Upper lobe of right lung (tissue), 1 donor: ENCODE data around the gene REPIN1. TPM values are rescaled to one million over a fixed set of nuclear protein-coding genes. Genes with fewer than 3 reads are reported as not detected.
A peak's percentile ranks its signal among the peaks of the same experiment; 100 is the strongest.

ENCODE experiments used
- ATAC-seq: fragments of 200-7000 bp; cut with Tn5 transposase; one replicate; pipeline ENCODE4 v1.9.1; 2020; ENCODE audit warnings: mild to moderate bottlenecking, moderate library complexity
- DNase-seq: peaks from one replicate; pipeline ENCODE4 v3.0.0-alpha.2; 2020
- H3K27ac ChIP-seq: fragments of 200-600 bp; one replicate; pipeline ENCODE4 v1.8.0; 2022
- H3K27me3 ChIP-seq: fragments of 200-600 bp; one replicate; pipeline ENCODE4 v1.8.0; 2022; ENCODE audit warnings: mild to moderate bottlenecking
- H3K36me3 ChIP-seq: fragments of 200-600 bp; one replicate; pipeline ENCODE4 v1.8.0; 2022
- H3K4me1 ChIP-seq: fragments of 200-600 bp; one replicate; pipeline ENCODE4 v1.8.0; 2022
- H3K4me3 ChIP-seq: fragments of 200-600 bp; one replicate; pipeline ENCODE4 v1.8.0; 2022; ENCODE audit warnings: mild to moderate bottlenecking
- H3K9me3 ChIP-seq: fragments of 200-600 bp; one replicate; pipeline ENCODE4 v1.8.0; 2022
- CTCF ChIP-seq: fragments of 200-600 bp; IDR thresholded peaks from one replicate; pipeline ENCODE4 v1.8.0; 2022; ENCODE audit warnings: antibody characterized with exemption
- intact Hi-C: fragments of 100-400 bp; cut with DNase I; formaldehyde crosslinking; loops from one replicate; pipeline ENCODE4 v1.11.0; 2022
- total RNA-seq: library from RNA; stranded (reverse); fragmentation: NEBNext Ultra II Directional; extraction: Animal tissue kit (Norgen Biotek cat#: 25700); gene quantifications from one replicate; pipeline ENCODE4 v1.2.1, GENCODE V29; 2021
- donor health status: DM: no; HTN: yes; CAD: no; lungs with severe emphysema.

Gene REPIN1
- total RNA-seq, 1 donor from 2014 or later, result 93.7 TPM

GRCh38 chr7:150368884-150369747 lies 494 bp downstream of the REPIN1 start:
- Histone ChIP-seq H3K4me1 (peaks cover 31% of the 10 kb centered on the region), H3K27ac (peak overlapping the region; percentile 99), H3K4me3 (peak overlapping the region; percentile 85), H3K9me3 (no peaks in the 10 kb centered on the region), H3K36me3 (peaks cover 37% of the 10 kb centered on the region), H3K27me3 (no peaks in the 10 kb centered on the region)
- TF ChIP-seq CTCF, result no peak
- DNase-seq, result peak; percentile 84
- ATAC-seq, result peak; percentile 71
- intact Hi-C loops, result no loop called here

GRCh38 chr7:150369748-150370501 lies 1.3 kb downstream of the REPIN1 start:
- ATAC-seq, result no peak
- Histone ChIP-seq H3K4me3 (peak overlapping the region; percentile 85), H3K27ac (peak overlapping the region; percentile 99), H3K9me3 (no peaks in the 10 kb centered on the region), H3K36me3 (peaks cover 41% of the 10 kb centered on the region), H3K27me3 (no peaks in the 10 kb centered on the region), H3K4me1 (peaks cover 31% of the 10 kb centered on the region)
- intact Hi-C loops, result no loop called here
- TF ChIP-seq CTCF, result no peak
- DNase-seq, result no peak

GRCh38 chr7:150370612-150371071 lies 2.0 kb downstream of the REPIN1 start:
- peak overlapping the region; percentile 11 for H3K27ac ChIP-seq
- DNase-seq (no peak), ATAC-seq (no peak)
- H3K4me3 ChIP-seq, result no peak overlapping the region
- no peaks in the 10 kb centered on the region for H3K9me3 ChIP-seq
- no peaks in the 10 kb centered on the region for H3K27me3 ChIP-seq
- TF ChIP-seq CTCF, result no peak
- peaks cover 41% of the 10 kb centered on the region for H3K36me3 ChIP-seq
- intact Hi-C loops, result no loop called here
- peaks cover 34% of the 10 kb centered on the region for H3K4me1 ChIP-seq

- Histone ChIP-seq H3K4me3 (no peak overlapping the region), H3K4me1 (peaks cover 34% of the 10 kb centered on the region), H3K9me3 (no peaks in the 10 kb centered on the region), H3K27ac (no peak overlapping the region), H3K27me3 (no peaks in the 10 kb centered on the region), H3K36me3 (peaks cover 41% of the 10 kb centered on the region)
- TF ChIP-seq CTCF, result no peak
- ATAC-seq (no peak), DNase-seq (peak; percentile 65)
- intact Hi-C loops, result no loop called here
Observed at GRCh38 chr7:150371131-150371995, 2.7 kb downstream of the REPIN1 start.

GRCh38 chr7:150371996-150372270 lies 3.3 kb downstream of the REPIN1 start:
- H3K4me1 ChIP-seq, result peaks cover 37% of the 10 kb centered on the region
- no peaks in the 10 kb centered on the region for H3K9me3 ChIP-seq
- H3K36me3 ChIP-seq, result peaks cover 41% of the 10 kb centered on the region
- no peak overlapping the region for H3K27ac ChIP-seq
- no peak overlapping the region for H3K4me3 ChIP-seq
- intact Hi-C loops, result no loop called here
- TF ChIP-seq CTCF, result no peak
- DNase-seq (no peak), ATAC-seq (no peak)
- H3K27me3 ChIP-seq, result no peaks in the 10 kb centered on the region
